ENCODE results near the gene SPATA33. TPM values are rescaled to one million over a fixed set of nuclear protein-coding genes. Genes with fewer than 3 reads are reported as not detected.

The SPATA33 gene
- total RNA-seq, 1 experiment from 2014 or later, result 17.4 TPM

DNA sequence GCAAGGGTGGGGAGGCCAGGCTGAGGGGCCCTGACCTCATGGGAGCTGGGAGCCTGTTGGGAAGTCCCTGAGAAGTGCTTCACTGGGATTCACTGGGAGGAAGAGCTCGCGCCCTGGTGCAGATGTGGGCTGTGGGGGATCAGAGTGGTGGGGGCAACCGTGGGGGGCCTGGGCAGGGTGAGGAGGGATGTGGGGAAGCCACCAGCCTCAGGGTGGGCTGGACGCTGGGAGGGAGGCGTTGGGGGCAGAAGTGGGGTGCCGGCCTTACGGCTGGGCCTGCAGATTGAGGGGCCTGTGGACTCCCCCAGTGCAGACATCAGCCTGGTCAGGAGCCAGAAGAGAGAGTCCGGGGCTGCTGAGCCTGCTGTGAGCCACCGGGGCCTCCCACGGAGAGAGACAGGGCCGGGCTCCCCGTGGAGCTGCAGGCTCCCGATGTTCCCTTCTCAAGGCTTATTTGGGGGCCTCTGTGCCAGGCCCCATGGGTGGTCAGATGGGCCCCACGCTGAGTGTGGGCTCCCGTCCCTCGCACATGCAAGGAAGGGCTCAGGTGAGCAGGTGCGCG, 36.4 kb upstream of the SPATA33 start:
- H3K27ac ChIP-seq (ENCODE audit: insufficient read length, low read depth, low read length), result no peak overlapping the region

More for the DNA sequence above, 36.4 kb upstream of the SPATA33 start:
- TF ChIP-seq, protein P1, sequence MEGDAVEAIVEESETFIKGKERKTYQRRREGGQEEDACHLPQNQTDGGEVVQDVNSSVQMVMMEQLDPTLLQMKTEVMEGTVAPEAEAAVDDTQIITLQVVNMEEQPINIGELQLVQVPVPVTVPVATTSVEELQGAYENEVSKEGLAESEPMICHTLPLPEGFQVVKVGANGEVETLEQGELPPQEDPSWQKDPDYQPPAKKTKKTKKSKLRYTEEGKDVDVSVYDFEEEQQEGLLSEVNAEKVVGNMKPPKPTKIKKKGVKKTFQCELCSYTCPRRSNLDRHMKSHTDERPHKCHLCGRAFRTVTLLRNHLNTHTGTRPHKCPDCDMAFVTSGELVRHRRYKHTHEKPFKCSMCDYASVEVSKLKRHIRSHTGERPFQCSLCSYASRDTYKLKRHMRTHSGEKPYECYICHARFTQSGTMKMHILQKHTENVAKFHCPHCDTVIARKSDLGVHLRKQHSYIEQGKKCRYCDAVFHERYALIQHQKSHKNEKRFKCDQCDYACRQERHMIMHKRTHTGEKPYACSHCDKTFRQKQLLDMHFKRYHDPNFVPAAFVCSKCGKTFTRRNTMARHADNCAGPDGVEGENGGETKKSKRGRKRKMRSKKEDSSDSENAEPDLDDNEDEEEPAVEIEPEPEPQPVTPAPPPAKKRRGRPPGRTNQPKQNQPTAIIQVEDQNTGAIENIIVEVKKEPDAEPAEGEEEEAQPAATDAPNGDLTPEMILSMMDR (conservative IDR thresholded peaks at IDR 0.05), result no peak
- Histone ChIP-seq H4K91ac (ENCODE audit: insufficient read length, low read depth, low read length) (no peak overlapping the region), H3K79me2 (ENCODE audit: insufficient read depth, low read length) (no peaks in the 10 kb centered on the region), H3K56ac (ENCODE audit: insufficient read length, low read depth, low read length) (no peak overlapping the region), H2BK120ac (ENCODE audit: low read depth, low read length, poor library complexity, severe bottlenecking) (no peak overlapping the region), H3K23me2 (ENCODE audit: insufficient read length, low read depth, low read length, poor library complexity, severe bottlenecking) (no peaks in the 10 kb centered on the region), H3K27me3 (ENCODE audit: insufficient read depth, low read length) (peaks cover 2% of the 10 kb centered on the region; the same call in 1 of the 2 replicates), H2BK15ac (ENCODE audit: low read depth, low read length) (no peak overlapping the region), H3K9ac (ENCODE audit: extremely low read depth, insufficient read length, low read length) (no peak overlapping the region), H3K23ac (ENCODE audit: insufficient read length, low read depth, low read length) (no peak overlapping the region), H2BK20ac (ENCODE audit: low read depth, low read length, poor library complexity, severe bottlenecking) (no peak overlapping the region), H4K8ac (replicated peaks; ENCODE audit: insufficient read length, low read depth, low read length) (no peak overlapping the region), H3K79me1 (ENCODE audit: insufficient read depth, low read depth, low read length, poor library complexity, severe bottlenecking) (no peaks in the 10 kb centered on the region), H3K18ac (ENCODE audit: insufficient read length, low read depth, low read length) (no peak overlapping the region), H3K4ac (ENCODE audit: low read depth, low read length) (no peak overlapping the region), H3K4me1 (ENCODE audit: insufficient read depth, low read length) (no peaks in the 10 kb centered on the region; the same call in 1 of the 2 replicates), H2BK12ac (ENCODE audit: insufficient read length, low read depth, low read length) (no peak overlapping the region), H3K4me2 (ENCODE audit: insufficient read depth, insufficient read length, low read length) (no peak overlapping the region), H2AK5ac (ENCODE audit: insufficient read length, low read length) (no peak overlapping the region), H3K9me3 (ENCODE audit: control insufficient read depth, low read depth, low read length) (no peaks in the 10 kb centered on the region), H4K5ac (ENCODE audit: insufficient read length, low read depth, low read length) (no peak overlapping the region), H3K14ac (ENCODE audit: insufficient read depth, low read length) (no peak overlapping the region), H2BK5ac (ENCODE audit: insufficient read length, low read length) (no peak overlapping the region), H3T11ph (ENCODE audit: low read length) (no peak overlapping the region), H4K20me1 (ENCODE audit: control insufficient read depth, insufficient read depth, insufficient read length) (no peaks in the 10 kb centered on the region), H2AFZ (ENCODE audit: low read length) (no peak overlapping the region)
- no peak for DNase-seq
- H3K9me3 Mint-ChIP-seq, result peaks cover 0 to 2% of the 10 kb centered on the region in 2 experiments; a peak in 2 of 5 replicates
- peaks cover 38% of the 10 kb centered on the region for H3K27me3 Mint-ChIP-seq (ENCODE audit: low read depth)
- peaks cover 0 to 3% (median 3%) of the 10 kb centered on the region in 3 experiments; a peak in 3 of 7 replicates for H3K36me3 Mint-ChIP-seq (ENCODE audit: insufficient read depth in 1 of 3, low read depth in 3 of 3)
- peaks cover 9 to 53% of the 10 kb centered on the region in 2 experiments for H3K4me1 Mint-ChIP-seq
- no CpG with 5 or more reads among the region's 18 CpGs for WGBS (ENCODE audit: extremely low coverage, insufficient read length, low lambda C conversion rate)
- no peak overlapping the region for H3K4me3 Mint-ChIP-seq
- no peak overlapping the region; a peak in 1 of 7 replicates for H3K27ac Mint-ChIP-seq
